Ishikawa (cell line): ENCODE results near the gene NT5DC3.

Source experiments
- CEBPB ChIP-seq: IDR thresholded peaks from 2 replicates; pipeline ENCODE4 v1.6.1; 2012
- CREB1 ChIP-seq: IDR thresholded peaks from 2 replicates; pipeline ENCODE4 v1.6.1; 2012; ENCODE audit warnings: low read depth
- EGR1 ChIP-seq: IDR thresholded peaks from 2 replicates; pipeline ENCODE4 v1.6.1; 2012
- EP300 ChIP-seq: IDR thresholded peaks from 2 replicates; pipeline ENCODE4 v1.6.1; 2012; ENCODE audit warnings: borderline replicate concordance
- FOXM1 ChIP-seq: IDR thresholded peaks from 2 replicates; pipeline ENCODE4 v1.6.1; 2012; ENCODE audit warnings: low read depth, borderline replicate concordance
- MAX ChIP-seq: IDR thresholded peaks from 2 replicates; pipeline ENCODE4 v1.6.1; 2012
- NFIC ChIP-seq: IDR thresholded peaks from 2 replicates; pipeline ENCODE4 v1.6.1; 2012
- RAD21 ChIP-seq: IDR thresholded peaks from 2 replicates; pipeline ENCODE4 v1.6.1; 2012; ENCODE audit warnings: low read depth
- REST ChIP-seq: IDR thresholded peaks from 2 replicates; pipeline ENCODE4 v1.6.1; 2012; ENCODE audit warnings: low read depth, mild to moderate bottlenecking
- TAF1 ChIP-seq: IDR thresholded peaks from 2 replicates; pipeline ENCODE4 v1.6.1; 2012; ENCODE audit warnings: low read depth, mild to moderate bottlenecking
- TCF12 ChIP-seq: IDR thresholded peaks from 2 replicates; pipeline ENCODE4 v1.6.1; 2012; ENCODE audit warnings: low read depth
- TEAD4 ChIP-seq: IDR thresholded peaks from 2 replicates; pipeline ENCODE4 v1.6.1; 2012
- USF1 ChIP-seq: IDR thresholded peaks from 2 replicates; pipeline ENCODE4 v1.6.1; 2012
- YY1 ChIP-seq: IDR thresholded peaks from 2 replicates; pipeline ENCODE4 v1.6.1; 2012; ENCODE audit warnings: low read depth
- ZBTB7A ChIP-seq: IDR thresholded peaks from 2 replicates; pipeline ENCODE4 v1.6.1; 2012; ENCODE audit warnings: low read depth

The NT5DC3 gene

GRCh38 chr12:103884316-103884715 is 43.3 kb upstream of the NT5DC3 start:
- peak; percentile 62 for TF ChIP-seq RAD21
- no peak for TF ChIP-seq EP300

GRCh38 chr12:103883908-103884307 is 42.9 kb upstream of the NT5DC3 start:
- TF ChIP-seq CEBPB: no peak
- TF ChIP-seq FOXM1: no peak
- TF ChIP-seq EP300: no peak
- TF ChIP-seq NFIC: no peak

GRCh38 chr12:103882861-103883596 is 42.0 kb upstream of the NT5DC3 start:
- TF ChIP-seq NFIC: no peak
- TF ChIP-seq YY1: no peak
- TF ChIP-seq TAF1: no peak
- no peak for TF ChIP-seq EGR1
- TF ChIP-seq CREB1: no peak
- no peak for TF ChIP-seq MAX
- no peak for TF ChIP-seq USF1
- TF ChIP-seq FOXM1: no peak
- TF ChIP-seq CEBPB: no peak
- no peak for TF ChIP-seq EP300

GRCh38 chr12:103881261-103881660 is 40.2 kb upstream of the NT5DC3 start:
- TF ChIP-seq CEBPB (no peak), TAF1 (no peak), EGR1 (no peak), REST (no peak), TCF12 (no peak), NFIC (no peak), USF1 (no peak), TEAD4 (no peak), YY1 (no peak), EP300 (no peak)

- TF ChIP-seq MAX (no peak), TAF1 (no peak), REST (no peak), CREB1 (no peak), USF1 (no peak), CEBPB (no peak), RAD21 (no peak), EP300 (no peak), FOXM1 (no peak), NFIC (no peak), TCF12 (no peak)
Measured at GRCh38 chr12:103880299-103881142, 39.5 kb upstream of the NT5DC3 start.

GRCh38 chr12:103879878-103880277 is 38.8 kb upstream of the NT5DC3 start:
- TF ChIP-seq MAX: no peak
- no peak for TF ChIP-seq EP300
- TF ChIP-seq TCF12: no peak
- TF ChIP-seq ZBTB7A: no peak
- no peak for TF ChIP-seq RAD21
- no peak for TF ChIP-seq FOXM1
- no peak for TF ChIP-seq TEAD4
